C4-2B (cell line): ENCODE data around the gene TCTN2.

ENCODE experiments used
- CTCF ChIP-seq: fragments of 450-650 bp; conservative IDR thresholded peaks from 2 replicates; pipeline ENCODE4 v1.5.1; 2017; ENCODE audit warnings: mild to moderate bottlenecking
- ZFX ChIP-seq: fragments of 450-650 bp; IDR thresholded peaks from 2 replicates; pipeline ENCODE4 v1.6.1; 2017

GRCh38 chr12:123749355-123749754, 78.4 kb downstream of the TCTN2 start:
- no peak for TF ChIP-seq CTCF
- no peak for TF ChIP-seq ZFX
